GM19455 (cell line): ENCODE results near the gene PEX6.
"Not testable (repeated sequence)": the region's sequence is repeated elsewhere in the genome, so short reads cannot be mapped to it uniquely, and the experiment has no call there.

Experiments used
- ATAC-seq: cut with Tn5 transposase; IDR thresholded peaks from one replicate; pipeline ENCODE4 v1.9.1; 2021; ENCODE audit not compliant: unreplicated experiment

Gene PEX6

DNA sequence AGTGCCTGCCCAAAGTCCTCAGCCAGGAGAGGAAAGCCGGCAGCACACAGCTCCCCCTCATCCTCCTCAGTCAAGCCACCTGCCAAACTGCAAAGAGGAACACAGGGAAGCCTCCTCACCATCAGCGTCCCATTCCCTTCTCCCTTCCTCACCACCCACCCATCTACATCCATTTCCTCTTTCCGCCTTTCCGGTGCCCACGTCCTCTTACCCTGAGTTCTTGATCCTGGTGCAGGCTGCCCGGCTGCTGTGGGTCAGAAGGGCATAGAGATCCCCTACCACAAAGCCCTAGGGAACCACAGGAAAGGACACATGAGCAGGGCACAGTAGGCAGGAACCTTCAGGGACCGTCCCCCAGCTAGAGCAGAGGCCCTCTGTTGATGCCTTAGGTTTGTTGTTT is 12.4 kb downstream of the PEX6 start:
- ATAC-seq: no peak

DNA sequence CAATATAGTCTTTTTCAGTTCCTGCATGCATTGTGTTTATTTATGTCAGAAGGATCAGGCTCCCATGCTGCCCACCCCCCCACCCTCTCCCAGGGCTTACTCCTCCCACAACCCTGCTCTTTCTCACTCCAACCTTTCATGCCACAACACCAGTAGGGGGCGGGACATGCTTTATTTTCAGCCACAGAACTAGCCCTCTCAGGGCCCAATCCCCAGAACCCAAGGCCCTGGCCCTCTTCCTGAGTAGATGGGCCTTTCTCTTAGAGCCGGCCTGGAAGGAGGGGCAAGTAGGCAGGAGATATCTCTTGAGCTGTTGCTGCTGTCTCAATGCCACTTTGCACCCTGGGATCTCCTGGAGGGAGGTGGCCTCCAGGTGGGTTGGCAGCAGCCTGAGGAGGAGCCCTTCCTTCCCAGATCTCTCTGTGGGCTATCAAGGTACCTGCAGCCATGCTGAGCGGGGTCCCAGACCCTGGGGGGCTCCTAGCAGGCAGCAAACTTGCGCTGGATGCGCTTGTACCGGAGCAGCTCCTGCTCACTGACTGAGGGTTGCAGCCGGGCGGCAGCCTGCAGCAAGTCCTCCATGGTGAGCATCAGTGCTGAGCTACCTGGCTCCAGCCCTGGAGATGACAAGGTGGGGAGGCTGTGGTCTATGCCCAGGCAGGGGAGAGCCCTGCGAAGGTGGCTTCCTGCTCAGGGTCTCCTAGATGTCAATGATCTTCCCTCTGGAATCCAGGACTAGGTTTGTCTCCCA is 15.0 kb downstream of the PEX6 start:
- no peak for ATAC-seq

DNA sequence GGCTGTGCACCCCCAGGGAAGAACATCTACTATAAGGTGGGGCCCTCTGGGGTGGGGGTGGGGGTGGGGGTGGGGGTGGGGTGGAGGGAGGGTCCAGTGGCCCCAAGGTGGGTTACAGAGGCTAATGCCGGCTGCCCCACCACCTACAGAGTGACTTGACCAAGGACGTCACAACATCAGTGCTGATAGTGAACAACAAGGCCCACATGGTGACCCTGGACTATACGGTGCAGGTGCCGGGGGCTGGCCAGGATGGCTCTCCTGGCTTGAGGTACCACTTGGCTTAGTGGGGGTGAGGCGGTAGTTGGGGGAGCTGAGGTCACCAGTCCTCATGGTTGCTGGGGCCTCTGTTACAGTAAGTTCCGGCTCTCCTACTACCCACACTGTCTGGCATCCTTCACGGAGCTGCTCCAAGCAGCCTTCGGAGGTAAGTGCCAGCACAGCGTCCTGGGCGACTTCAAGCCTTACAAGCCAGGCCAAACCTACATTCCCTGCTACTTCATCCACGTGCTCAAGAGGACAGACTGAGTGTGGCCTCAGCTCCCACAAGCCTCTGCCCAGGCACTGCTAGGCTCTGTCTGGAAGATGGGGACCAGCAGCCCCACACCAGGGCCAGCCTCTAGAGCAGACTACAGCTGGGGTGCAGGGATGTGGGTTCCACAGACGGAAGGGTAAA is 15.7 kb downstream of the PEX6 start:
- ATAC-seq: no peak

DNA sequence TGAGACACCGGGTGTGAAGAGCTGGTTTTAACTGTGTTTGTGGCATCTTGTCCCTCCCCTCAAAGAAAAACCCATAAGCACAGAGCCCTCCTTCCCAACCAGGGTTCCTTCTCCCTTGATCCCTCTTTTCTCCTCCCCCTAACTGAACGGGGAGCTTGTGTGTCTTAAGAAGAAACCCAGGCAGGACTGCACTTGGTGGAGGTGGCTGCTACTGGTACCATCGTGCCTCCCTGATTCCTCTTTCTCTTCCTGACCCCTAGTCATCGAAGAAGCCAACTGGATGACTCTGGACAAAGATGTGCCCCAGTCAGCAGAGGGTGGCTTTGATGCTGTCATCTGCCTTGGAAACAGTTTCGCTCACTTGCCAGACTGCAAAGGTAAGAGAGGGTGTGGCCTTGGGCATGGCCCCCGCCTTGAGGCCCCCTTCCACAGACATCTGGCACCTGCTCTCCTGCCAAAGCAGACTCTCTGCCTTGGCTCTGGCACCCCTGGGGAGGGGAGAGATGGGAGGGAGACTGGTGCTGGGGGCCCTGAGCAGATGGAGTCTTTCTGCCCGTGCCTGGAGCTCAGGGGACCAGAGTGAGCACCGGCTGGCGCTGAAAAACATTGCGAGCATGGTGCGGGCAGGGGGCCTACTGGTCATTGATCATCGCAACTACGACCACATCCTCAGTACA is 16.3 kb downstream of the PEX6 start:
- ATAC-seq: no peak

DNA sequence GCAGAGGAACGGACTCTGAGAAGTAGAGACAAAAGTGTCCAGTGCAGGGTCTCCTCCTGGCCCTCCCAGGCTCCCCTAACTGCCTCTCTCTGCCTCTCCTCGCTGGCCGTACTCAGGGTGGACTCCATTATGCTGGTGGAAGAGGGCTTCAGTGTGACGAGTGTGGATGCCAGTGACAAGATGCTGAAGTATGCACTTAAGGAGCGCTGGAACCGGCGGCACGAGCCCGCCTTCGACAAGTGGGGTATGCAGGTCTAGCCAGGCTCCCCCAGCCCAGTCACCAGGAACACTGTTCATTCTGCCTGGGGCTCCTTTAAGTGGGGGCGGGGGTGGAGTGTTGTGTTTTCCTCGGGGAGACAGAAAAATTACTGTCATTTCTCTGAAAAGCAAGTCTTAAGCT is 16.9 kb downstream of the PEX6 start:
- ATAC-seq: no peak

DNA sequence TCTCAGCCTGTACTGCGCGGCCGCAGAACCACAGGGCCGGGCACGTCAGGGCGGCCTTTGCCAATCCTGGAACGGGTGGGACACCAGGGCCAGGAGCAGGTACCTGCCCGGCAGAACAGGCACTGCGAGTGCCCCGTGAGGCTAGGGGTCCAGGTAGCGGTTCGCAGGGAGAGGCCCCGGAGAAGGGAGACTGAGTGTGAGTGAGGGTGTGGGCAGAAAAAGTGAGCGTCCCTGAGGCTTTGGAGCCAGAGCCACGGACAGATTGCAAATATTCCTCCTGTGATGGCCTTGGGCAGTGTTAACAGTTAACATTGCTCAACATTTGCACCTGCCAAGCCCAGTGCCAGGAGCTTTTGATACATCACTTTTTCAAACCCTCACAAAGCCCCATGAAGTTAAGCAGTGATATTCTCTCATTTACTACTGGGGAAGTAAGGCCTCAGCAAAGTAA is 17.9 kb downstream of the PEX6 start:
- no peak for ATAC-seq

DNA sequence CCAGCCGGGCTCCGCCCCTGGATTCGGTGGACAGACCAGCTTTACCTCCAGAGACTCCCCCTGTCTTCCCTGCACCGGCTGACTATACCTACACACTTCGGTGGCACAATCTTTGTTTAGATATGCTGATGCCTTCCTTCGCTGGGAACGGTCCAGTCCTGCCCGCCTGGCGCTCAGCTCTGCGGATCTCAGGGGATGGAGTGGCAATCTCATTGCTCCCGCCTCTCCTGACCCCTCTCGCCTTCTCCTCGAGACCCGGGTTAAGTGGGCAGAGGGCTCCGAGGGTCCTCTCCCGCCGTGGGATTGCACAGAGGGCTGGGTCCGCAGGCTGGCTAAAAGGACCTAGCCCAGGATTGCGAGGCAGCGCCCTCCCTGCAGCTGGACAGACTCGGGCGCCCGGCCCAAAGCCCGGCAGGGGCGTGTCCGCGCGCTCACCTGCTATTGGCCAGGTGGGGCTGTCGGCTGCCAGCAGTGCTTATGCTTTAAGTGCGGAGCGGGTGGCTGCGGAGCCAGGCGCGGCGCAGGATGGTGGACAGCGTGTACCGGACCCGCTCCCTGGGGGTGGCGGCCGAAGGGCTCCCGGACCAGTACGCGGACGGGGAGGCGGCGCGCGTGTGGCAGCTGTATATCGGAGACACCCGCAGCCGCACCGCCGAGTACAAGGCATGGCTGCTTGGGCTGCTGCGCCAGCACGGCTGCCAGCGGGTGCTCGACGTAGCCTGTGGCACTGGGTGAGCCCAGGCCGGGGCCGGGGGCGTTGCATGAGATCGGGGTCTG is 18.6 kb downstream of the PEX6 start, which contains the start of gene GNMT:
TSS of gene GNMT (plus strand) at position 512 of the 777 bp plus-strand sequence. CDS start at position 526, 14 bp downstream.
- no peak for ATAC-seq

DNA sequence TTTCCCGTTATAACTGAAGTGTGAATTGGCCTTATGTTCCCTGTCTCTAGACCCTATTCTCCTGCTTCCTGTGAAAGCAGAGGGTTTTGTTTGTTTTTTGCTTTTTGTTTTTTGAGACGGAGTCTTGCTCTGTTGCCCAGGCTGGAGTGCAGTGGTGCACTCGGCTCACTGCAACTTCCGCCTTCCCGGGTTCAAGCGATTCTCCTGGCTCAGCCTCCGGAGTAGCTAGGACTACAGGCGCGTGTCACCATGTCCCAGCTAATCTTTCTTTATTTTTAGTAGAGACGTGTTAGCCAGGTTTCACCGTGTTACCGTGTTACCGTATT is 19.1 kb downstream of the PEX6 start:
- ATAC-seq: no peak

DNA sequence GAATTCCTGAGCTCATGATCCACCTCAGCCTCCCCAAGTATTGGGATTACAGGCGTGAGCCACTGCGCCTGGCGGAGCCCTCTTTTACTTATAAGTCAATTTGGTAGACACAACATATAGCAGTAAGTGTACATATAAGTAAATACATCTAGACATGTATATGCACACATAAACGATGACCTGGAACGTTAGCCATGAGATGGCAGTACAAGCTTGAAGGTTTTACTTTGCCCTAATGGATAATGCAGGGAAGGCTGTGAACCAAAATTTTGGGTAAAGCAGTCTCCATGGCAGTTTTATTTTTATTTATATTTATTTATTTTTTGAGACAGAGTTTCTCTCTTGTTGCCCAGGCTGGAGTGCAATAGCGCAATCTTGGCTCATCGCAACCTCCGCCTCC is 20.9 kb downstream of the PEX6 start:
- ATAC-seq: no peak

DNA sequence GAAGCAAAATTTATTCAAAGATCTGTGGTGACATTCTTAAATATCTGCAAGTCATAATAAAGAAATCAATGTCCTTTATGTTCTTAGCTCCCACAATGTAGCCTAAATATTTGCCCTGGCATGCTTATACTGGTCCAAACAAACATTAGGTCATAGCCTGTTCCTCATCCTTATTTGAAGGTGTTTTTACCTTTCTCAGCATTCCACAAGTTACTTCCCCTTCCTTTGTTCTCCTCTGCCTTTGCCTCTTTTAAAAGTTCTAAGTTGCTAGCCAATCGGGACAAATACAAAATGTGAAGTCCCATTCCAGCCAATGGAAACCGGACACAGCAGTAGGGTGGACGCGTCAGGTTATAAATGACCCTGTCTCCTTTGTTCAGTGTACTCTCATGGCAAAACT is 24.6 kb downstream of the PEX6 start:
- not testable (repeated sequence) for ATAC-seq

DNA sequence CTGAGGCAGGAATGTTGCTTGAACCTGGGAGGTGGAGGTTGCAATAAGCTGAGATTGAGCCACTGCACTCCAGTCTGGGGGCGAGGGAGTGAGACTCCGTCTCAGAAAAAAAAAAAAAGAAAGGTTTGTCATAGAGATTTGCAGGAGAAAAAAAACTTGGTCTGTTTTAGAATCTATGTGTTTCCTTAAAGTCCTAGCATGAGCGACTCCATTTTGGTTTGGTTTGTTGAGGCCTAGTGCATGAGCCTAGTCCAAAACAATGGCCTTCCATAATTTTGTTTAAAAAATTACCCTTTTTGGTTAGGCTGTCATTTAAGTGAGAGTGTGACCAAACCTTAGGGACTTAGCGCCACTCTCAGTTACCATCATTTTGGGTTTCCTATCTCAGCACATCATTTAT is 26.6 kb downstream of the PEX6 start:
- ATAC-seq: no peak

DNA sequence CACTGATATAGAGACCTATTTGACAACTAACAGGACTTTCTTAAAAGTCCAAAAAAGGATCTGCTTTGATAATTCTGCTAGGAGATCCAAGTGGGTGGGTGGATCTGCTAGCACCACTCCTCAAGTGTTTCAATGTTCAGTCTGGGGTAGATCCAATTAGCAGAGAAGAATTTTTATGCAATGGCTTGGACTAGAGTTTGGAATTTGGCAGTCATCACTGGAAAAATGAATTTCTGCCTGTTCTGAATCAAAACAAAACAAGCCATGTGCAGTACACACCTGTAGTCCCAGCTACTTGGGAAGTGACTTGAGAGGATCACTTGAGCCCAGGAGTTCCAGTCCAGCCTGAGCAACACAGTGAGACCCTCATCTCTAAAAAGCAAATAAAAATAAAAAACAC is 31.0 kb downstream of the PEX6 start:
- ATAC-seq: no peak

DNA sequence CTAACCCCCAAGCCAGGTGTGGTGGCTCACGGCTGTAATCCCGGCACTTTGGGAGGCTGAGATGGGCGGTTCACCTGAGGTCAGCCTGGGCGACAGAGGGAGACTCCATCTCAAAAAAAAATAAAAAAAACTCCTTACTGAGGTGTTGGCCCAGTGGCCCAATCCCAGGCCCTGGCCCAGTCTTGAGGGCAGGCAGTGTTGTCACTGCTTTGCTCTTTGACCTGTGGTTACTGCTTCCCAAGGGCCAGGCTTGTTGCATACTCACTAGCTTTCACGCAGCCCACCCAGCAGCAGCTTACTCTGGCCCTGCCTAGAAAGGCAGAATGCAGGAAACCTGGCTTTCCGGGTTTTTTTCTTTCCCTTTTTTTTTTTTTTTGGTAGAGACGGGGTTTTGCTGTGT is 36.5 kb downstream of the PEX6 start:
- no peak for ATAC-seq

DNA sequence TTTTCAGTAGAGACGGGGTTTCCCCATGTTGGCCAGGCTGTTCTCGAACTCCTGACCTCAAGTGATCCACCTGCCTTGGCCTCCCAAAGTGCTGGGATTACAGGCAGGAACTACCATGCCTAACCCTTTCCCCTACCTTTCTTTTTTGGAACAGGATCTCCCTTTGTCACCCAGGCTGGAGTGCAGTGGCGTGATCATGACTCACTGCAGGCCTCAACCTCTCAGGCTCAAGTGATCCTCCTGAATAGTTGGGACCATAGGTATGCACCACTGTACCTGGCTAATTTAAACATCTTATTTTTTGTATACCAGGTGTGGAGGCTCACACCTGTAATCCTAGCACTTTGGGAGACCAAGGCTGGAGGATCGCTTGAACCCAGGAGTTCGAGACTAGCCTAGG is 37.6 kb downstream of the PEX6 start:
- ATAC-seq: not testable (repeated sequence)

DNA sequence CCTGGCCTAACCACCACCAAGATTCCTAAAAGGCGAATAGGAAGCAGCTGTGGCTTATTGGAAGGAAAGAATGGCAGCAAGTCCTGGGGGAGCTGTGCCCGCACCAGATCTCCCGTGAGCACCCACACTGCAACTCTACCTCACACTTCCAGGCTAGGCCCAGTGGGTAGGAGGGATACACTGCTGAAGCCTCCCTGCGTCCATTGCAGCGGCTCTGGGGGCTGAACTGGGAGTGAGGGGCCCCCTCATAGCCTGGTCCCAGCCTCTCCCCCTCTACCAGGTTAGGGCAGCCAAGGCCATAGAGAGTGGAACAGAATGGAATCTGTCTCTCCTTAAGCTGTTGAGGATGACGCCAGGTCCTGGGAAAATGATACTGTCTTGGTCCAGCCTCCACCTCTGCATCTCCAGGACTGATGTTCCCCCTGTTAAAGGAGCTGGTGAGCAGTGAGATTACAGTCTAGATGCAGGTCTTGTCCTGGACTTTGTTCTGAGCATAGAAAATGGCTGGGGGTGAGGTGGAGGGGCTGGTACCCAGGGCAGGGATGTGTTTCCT is 38.4 kb downstream of the PEX6 start:
- ATAC-seq: no peak

DNA sequence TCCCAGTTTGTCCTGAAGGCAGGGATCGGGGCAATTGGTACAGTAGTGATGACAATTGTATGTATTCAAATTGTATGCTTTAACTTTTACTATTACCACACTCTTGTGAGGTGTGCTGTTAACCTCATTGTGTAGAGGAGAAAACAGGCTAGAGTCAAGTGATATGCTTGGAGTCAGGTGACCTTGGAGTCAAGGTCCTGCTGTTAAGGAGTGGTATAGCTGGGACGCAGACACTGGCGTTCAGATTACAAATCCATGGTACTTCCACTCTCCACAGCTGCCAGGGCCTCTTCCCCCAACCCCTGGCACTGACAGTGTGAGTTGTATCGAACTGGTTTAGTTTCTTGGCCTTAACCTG is 39.2 kb downstream of the PEX6 start:
- ATAC-seq: no peak

DNA sequence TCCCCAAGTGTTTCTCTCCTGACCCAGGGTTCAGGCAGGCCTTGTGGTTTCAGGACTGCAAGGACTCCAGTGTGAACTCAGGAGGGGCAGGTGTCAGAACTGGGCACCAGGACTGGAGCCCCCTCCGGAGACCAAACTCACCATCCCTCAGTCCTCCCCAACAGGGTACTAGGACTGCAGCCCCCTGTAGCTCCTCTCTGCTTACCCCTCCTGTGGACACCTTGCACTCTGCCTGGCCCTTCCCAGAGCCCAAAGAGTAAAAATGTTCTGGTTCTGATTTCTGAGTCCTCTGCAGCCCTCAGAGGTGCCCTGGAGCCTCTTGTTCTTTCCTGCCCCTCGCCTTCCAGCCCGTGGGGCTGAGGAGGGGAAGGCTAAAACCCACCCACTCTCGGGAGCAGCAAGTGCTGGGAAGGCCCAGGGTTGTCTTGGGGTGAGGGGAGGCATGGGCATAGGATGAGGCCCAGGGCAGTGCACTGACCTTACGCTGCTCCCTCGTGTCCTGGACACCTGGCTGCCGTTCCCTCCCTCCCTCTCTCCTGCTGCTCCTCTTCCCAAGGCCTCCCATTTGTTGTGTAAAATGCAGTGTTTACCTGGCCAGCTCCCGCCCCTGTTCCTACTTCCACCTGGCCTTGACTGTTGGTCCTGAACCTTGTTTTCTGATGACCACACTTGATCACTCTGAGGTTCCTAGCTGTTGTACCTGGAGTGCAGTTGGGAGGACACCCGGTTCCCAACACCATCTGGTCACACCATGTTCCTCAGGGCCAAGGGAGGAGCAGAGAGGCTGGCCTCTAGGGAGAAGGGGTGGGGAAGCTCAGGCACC is 39.8 kb downstream of the PEX6 start:
- ATAC-seq: no peak

DNA sequence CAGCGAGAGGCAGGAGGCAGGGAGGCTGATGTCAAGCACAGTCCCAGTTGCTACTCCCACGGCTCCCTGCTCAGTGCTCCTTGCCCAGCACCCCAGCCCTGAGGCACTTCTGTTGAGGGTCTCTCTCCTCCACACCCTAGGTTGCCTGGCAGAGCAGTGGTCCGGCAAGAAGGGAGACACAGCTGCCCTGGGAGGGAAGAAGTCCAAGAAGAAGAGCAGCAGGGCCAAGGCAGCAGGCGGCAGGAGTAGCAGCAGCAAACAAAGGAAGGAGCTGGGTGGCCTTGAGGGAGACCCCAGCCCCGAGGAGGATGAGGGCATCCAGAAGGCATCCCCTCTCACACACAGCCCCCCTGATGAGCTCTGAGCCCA is 40.6 kb downstream of the PEX6 start:
- no peak for ATAC-seq

DNA sequence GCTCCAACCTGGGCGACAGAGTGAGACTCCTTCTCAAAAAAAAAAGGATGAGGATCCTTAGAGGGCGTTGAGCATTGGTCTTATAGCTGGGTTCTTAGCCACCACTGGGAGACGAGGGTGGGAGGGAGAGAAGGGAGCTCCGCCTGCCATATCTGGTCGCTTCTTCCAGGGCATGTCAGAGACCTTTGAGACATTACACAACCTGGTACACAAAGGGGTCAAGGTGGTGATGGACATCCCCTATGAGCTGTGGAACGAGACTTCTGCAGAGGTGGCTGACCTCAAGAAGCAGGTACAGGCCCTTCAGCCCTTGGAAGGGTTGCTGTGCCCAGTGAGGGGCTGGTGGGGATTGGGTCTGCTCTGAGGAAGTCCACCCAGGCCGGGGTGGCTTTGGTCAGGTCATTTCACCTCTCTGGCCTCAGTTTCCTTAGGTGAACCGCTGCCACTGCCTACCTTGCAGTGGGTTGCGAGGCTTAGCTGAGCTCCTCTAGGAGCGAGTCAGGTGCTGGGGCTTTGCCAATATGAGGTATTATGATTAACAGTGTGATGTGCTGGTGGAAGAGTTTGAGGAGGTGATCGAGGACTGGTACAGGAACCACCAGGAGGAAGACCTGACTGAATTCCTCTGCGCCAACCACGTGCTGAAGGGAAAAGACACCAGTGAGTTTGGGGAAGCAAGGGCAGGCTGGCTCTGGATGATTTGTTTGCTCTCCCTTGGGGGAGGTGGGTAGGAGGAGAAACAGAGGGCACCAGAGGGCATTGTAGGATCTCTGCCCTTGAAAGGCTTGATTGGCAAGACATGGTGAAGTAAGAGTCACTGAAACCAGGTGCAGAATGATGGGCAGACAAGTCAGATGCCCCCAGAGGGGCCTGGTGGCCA is 41.2 kb downstream of the PEX6 start:
- no peak for ATAC-seq
